K562 (cell line): Measurements from ENCODE around the gene DNAJC8. TPM values are rescaled to one million over a fixed set of nuclear protein-coding genes. Genes with fewer than 3 reads are reported as not detected.
A peak's percentile ranks its signal among the peaks of the same experiment; 100 is the strongest.

Experiments
- ATF7 ChIP-seq: fragments of 450-650 bp; IDR thresholded peaks from 2 replicates; pipeline ENCODE4 v1.7.1; 2014; ENCODE audit warnings: mild to moderate bottlenecking, moderate library complexity
- CBFA2T3 ChIP-seq: fragments of 450-650 bp; IDR thresholded peaks from 2 replicates; pipeline ENCODE4 v1.6.1; 2017
- CBX5 ChIP-seq: IDR thresholded peaks from 2 replicates; pipeline ENCODE4 v1.6.1; 2014; ENCODE audit warnings: low read depth, borderline replicate concordance
- EGR1 ChIP-seq: fragments of 450-650 bp; conservative IDR thresholded peaks from 2 replicates; pipeline ENCODE4 v1.6.1; 2017; ENCODE audit warnings: mild to moderate bottlenecking
- ERF ChIP-seq: fragments of 450-650 bp; formaldehyde crosslinking; IDR thresholded peaks from 2 replicates; pipeline ENCODE4 v1.4.0; 2020; ENCODE audit warnings: mild to moderate bottlenecking, mixed read lengths
- ESRRB ChIP-seq: fragments of 250-450 bp; sonication (Bioruptor Pico); IDR thresholded peaks from 2 replicates; pipeline ENCODE4 v1.5.0; 2020; ENCODE audit warnings: mild to moderate bottlenecking, moderate library complexity, borderline replicate concordance
- ETS2 ChIP-seq: IDR thresholded peaks from 2 replicates; pipeline ENCODE4 v1.6.1; 2016; ENCODE audit warnings: borderline replicate concordance, missing genetic modification characterization, mild to moderate bottlenecking, moderate library complexity, missing compliant biosample characterization; ENCODE audit not compliant: poor library complexity, severe bottlenecking
- FOS ChIP-seq: IDR thresholded peaks from 3 replicates; pipeline ENCODE4 v1.6.1; 2011; ENCODE audit not compliant: insufficient read length; ENCODE audit errors: extremely low read depth
- FOXP1 ChIP-seq: sonication (generic); formaldehyde crosslinking; IDR thresholded peaks from 2 replicates; pipeline ENCODE4 v1.8.0; 2022; ENCODE audit warnings: mild to moderate bottlenecking, missing genetic modification reagents
- GABPB1 ChIP-seq: sonication (generic); formaldehyde crosslinking; IDR thresholded peaks from 2 replicates; pipeline ENCODE4 v1.8.0; 2022; ENCODE audit warnings: mild to moderate bottlenecking, missing genetic modification reagents
- IRF2 ChIP-seq: sonication (generic); formaldehyde crosslinking; IDR thresholded peaks from 2 replicates; pipeline ENCODE4 v1.8.1; 2022; ENCODE audit warnings: mild to moderate bottlenecking, missing genetic modification reagents
- KHSRP ChIP-seq: fragments of 450-650 bp; IDR thresholded peaks from 2 replicates; pipeline ENCODE4 v1.6.1; 2017
- KLF16 ChIP-seq: IDR thresholded peaks from 2 replicates; pipeline ENCODE4 v1.6.1; 2016; ENCODE audit warnings: antibody characterized with exemption
- MEIS2 ChIP-seq: fragments of 450-650 bp; IDR thresholded peaks from 2 replicates; pipeline ENCODE4 v1.6.1; 2014; ENCODE audit warnings: mild to moderate bottlenecking; ENCODE audit not compliant: partially characterized antibody
- NFXL1 ChIP-seq: fragments of 450-650 bp; formaldehyde crosslinking; IDR thresholded peaks from 2 replicates; pipeline ENCODE4 v1.4.0; 2021; ENCODE audit warnings: mild to moderate bottlenecking
- PHB2 ChIP-seq: fragments of 450-650 bp; IDR thresholded peaks from 2 replicates; pipeline ENCODE4 v1.6.1; 2017; ENCODE audit warnings: low read depth
- POLR2B ChIP-seq: fragments of 450-650 bp; IDR thresholded peaks from 2 replicates; pipeline ENCODE4 v1.6.1; 2018; ENCODE audit warnings: low read depth; ENCODE audit not compliant: partially characterized antibody
- SAFB ChIP-seq: fragments of 200-400 bp; formaldehyde crosslinking; IDR thresholded peaks from 2 replicates; pipeline ENCODE4 v1.6.1; 2017; ENCODE audit warnings: low read depth, low read length, borderline replicate concordance
- SMARCE1 ChIP-seq: fragments of 450-650 bp; IDR thresholded peaks from 2 replicates; pipeline ENCODE4 v1.7.1; 2016; ENCODE audit warnings: mild to moderate bottlenecking
- SMC3 ChIP-seq: conservative IDR thresholded peaks from 2 replicates; pipeline ENCODE4 v1.6.1; 2011; ENCODE audit warnings: low read depth, low read length, improper control_type of control experiment; ENCODE audit not compliant: insufficient read depth
- TCF3 ChIP-seq: sonication (generic); formaldehyde crosslinking; IDR thresholded peaks from 2 replicates; pipeline ENCODE4 v1.4.0; 2020; ENCODE audit warnings: mild to moderate bottlenecking, missing genetic modification reagents
- ZNF239 ChIP-seq: fragments of 250-450 bp; sonication (Bioruptor Pico); IDR thresholded peaks from 2 replicates; pipeline ENCODE4 v1.4.0; 2020; ENCODE audit warnings: mild to moderate bottlenecking
- ZNF586 ChIP-seq: fragments of 450-650 bp; formaldehyde crosslinking; conservative IDR thresholded peaks from 2 replicates; pipeline ENCODE4 v1.4.0; 2020; ENCODE audit warnings: mild to moderate bottlenecking, moderate library complexity
- ZNF589 ChIP-seq: fragments of 200-800 bp; sonication (Bioruptor generic); IDR thresholded peaks from 2 replicates; pipeline ENCODE4 v1.6.1; 2016; ENCODE audit warnings: low read depth, missing genetic modification characterization, missing compliant biosample characterization
- ZNF830 ChIP-seq: fragments of 250-450 bp; sonication (Bioruptor Pico); IDR thresholded peaks from 2 replicates; pipeline ENCODE4 v1.5.0; 2021; ENCODE audit warnings: mild to moderate bottlenecking
- polyA plus RNA-seq, 8 experiments: library from polyadenylated mRNA; depleted of rRNA in 4 of 8; stranded (reverse) in 5 of 8; unstranded in 3 of 8; fragments of >200 nt; fragmentation: Nextera tagmentation in 2 of 8; fragmentation: Illumina TruSeq in 1 of 8; extraction: Ambion mirVana in 2 of 8; extraction: Trizol in 1 of 8; gene quantifications; 2 replicates each; pipeline versions ENCODE4 v1.2.1 to v1.2.3, GENCODE V29; 2011 to 2014; ENCODE audit warnings: inconsistent platforms in 1 of 8, missing spikeins in 1 of 8
- total RNA-seq, 7 experiments: library from RNA; depleted of rRNA in 6 of 7; stranded (reverse); fragments of >200 nt in 6 of 7; fragmentation: Illumina TruSeq in 2 of 7; extraction: Trizol in 2 of 7; gene quantifications; 2 replicates each; pipeline versions ENCODE4 v1.2.1 to v1.2.3, GENCODE V29; 2011 to 2021; ENCODE audit warnings: low replicate concordance in 1 of 7
- TF ChIP-seq, protein P1 (sequence below): fragments of 200-800 bp; sonication (Bioruptor generic); IDR thresholded peaks from 2 replicates; pipeline ENCODE4 v1.6.1; 2017; ENCODE audit warnings: missing genetic modification characterization, missing compliant biosample characterization
- TF ChIP-seq, protein P2 (sequence below): fragments of 450-650 bp; IDR thresholded peaks from 2 replicates; pipeline ENCODE4 v1.6.1; 2016; ENCODE audit warnings: antibody characterized with exemption
- TF ChIP-seq, protein P3 (sequence below): fragments of 450-650 bp; IDR thresholded peaks from 2 replicates; pipeline ENCODE4 v1.6.1; 2014; ENCODE audit warnings: low read depth, mild to moderate bottlenecking, moderate library complexity, borderline replicate concordance

The DNAJC8 gene
- total and polyA plus RNA-seq, 9 of the 15 experiments (the other 6 are each of a cell fraction or from before 2014, with no cell fraction given) = 143 to 508 (median 209) TPM

DNA sequence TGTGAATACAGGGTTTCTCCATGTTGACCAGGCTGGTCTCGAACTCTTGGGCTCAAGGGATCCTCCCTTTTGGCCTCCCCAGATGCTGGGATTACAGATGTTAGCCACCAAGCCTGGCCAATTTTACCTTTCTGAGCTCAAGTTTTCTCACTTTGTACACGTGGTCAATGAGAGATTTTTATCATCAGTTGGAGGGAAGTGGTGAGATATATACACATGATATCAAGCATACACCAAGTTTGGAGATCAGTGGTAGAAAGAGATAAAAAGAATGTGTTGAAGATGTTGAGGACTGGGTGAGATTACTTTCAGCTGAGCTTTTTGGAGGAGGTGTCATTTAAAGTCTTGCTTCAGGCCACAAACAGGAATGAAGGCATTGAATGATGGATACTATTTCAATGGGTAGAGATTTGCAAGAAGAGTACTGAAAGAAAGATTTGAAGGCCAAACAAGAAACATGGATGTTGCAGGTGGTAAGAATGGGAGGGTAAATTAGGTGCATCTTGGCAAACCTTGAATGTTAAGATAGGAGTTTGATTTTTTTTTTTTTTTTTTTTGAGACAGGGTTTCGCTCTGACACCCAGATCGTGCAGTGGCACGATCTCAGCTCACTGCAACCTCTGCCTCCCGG is 23.5 kb upstream of the DNAJC8 start (continued):
- TF ChIP-seq, protein P1, sequence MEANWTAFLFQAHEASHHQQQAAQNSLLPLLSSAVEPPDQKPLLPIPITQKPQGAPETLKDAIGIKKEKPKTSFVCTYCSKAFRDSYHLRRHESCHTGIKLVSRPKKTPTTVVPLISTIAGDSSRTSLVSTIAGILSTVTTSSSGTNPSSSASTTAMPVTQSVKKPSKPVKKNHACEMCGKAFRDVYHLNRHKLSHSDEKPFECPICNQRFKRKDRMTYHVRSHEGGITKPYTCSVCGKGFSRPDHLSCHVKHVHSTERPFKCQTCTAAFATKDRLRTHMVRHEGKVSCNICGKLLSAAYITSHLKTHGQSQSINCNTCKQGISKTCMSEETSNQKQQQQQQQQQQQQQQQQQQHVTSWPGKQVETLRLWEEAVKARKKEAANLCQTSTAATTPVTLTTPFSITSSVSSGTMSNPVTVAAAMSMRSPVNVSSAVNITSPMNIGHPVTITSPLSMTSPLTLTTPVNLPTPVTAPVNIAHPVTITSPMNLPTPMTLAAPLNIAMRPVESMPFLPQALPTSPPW = peak; percentile 50
- TF ChIP-seq, protein P2, sequence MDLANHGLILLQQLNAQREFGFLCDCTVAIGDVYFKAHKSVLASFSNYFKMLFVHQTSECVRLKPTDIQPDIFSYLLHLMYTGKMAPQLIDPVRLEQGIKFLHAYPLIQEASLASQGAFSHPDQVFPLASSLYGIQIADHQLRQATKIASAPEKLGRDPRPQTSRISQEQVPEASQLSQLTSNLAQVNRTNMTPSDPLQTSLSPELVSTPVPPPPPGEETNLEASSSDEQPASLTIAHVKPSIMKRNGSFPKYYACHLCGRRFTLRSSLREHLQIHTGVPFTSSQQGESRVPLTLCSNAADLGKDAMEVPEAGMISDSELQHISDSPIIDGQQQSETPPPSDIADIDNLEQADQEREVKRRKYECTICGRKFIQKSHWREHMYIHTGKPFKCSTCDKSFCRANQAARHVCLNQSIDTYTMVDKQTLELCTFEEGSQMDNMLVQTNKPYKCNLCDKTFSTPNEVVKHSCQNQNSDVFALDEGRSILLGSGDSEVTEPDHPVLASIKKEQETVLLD = no peak
- TF ChIP-seq TCF3 = peak; percentile 50
- peak; percentile 17; the same call in 1 of the 2 replicates for TF ChIP-seq ATF7
- no peak for TF ChIP-seq ZNF589 (CRISPR knock-in tag)
- no peak for TF ChIP-seq PHB2
- TF ChIP-seq ZNF239 (CRISPR knock-in tag) = peak; percentile 30; the same call in 1 of the 2 replicates
- peak; percentile 84; the same call in 1 of the 2 replicates for TF ChIP-seq SMARCE1
- TF ChIP-seq ETS2 (tag) = no peak
- no peak for TF ChIP-seq ZNF830 (CRISPR knock-in tag)
- no peak; the same call in 1 of the 2 replicates for TF ChIP-seq GABPB1
- no peak for TF ChIP-seq ZNF586 (CRISPR knock-in tag)
- TF ChIP-seq MEIS2 = peak; percentile 48
- 0 out of 2 replicates have a peak, but pooled peaks have one; percentile 25 for TF ChIP-seq KHSRP
- TF ChIP-seq CBFA2T3 = peak; percentile 79
- TF ChIP-seq CBX5 = no peak
- TF ChIP-seq EGR1 = no peak
- TF ChIP-seq, protein P3, sequence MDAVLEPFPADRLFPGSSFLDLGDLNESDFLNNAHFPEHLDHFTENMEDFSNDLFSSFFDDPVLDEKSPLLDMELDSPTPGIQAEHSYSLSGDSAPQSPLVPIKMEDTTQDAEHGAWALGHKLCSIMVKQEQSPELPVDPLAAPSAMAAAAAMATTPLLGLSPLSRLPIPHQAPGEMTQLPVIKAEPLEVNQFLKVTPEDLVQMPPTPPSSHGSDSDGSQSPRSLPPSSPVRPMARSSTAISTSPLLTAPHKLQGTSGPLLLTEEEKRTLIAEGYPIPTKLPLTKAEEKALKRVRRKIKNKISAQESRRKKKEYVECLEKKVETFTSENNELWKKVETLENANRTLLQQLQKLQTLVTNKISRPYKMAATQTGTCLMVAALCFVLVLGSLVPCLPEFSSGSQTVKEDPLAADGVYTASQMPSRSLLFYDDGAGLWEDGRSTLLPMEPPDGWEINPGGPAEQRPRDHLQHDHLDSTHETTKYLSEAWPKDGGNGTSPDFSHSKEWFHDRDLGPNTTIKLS = peak; percentile 41; the same call in 1 of the 2 replicates
- TF ChIP-seq KLF16 = peak; percentile 57; the same call in 1 of the 2 replicates
- no peak for TF ChIP-seq IRF2
- TF ChIP-seq NFXL1 (CRISPR knock-in tag) = 0 out of 2 replicates have a peak, but pooled peaks have one; percentile 43
- TF ChIP-seq POLR2B = no peak
- TF ChIP-seq ERF (CRISPR knock-in tag) = no peak
- no peak for TF ChIP-seq ESRRB (CRISPR knock-in tag)
- no peak for TF ChIP-seq SAFB
- no peak for TF ChIP-seq FOS
- TF ChIP-seq SMC3 = no peak
- no peak for TF ChIP-seq FOXP1
